Erythroblast (primary cell): ENCODE data around the gene MBNL2.

ENCODE experiments used
- GATA1 ChIP-seq: IDR thresholded peaks from 2 replicates; pipeline ENCODE4 v1.6.1; 2011; ENCODE audit warnings: low read depth, mild to moderate bottlenecking, control low read depth, low read length, moderate library complexity
- POLR2A ChIP-seq: IDR thresholded peaks from 2 replicates; pipeline ENCODE4 v1.6.1; 2011; ENCODE audit warnings: mild to moderate bottlenecking, low read length

GRCh38 chr13:97434397-97435201 lies 212.5 kb downstream of the MBNL2 start:
- no peak for TF ChIP-seq POLR2A
- TF ChIP-seq GATA1 = no peak
